Activated T-cell treated with anti-CD3 and anti-CD28 coated beads, Interleukin-2, amount 50 U/mL, for 72 hours (primary cell): Measurements from ENCODE around the gene CDK15. TPM values are rescaled to one million over a fixed set of nuclear protein-coding genes. Genes with fewer than 3 reads are reported as not detected.

ENCODE experiments used
- ATAC-seq, 2 donors: fragments of 150-1000 bp; cut with Tn5 transposase; replicated peaks in 1 of 2; 2 replicates each; pipeline ENCODE4 v1.10.0; 2021; ENCODE audit warnings: moderate library complexity in 2 of 2, mild to moderate bottlenecking in 1 of 2
- DNase-seq, 2 donors: peaks; one replicate each; pipeline ENCODE4 v3.0.0; 2021 to 2022; ENCODE audit warnings: mixed read lengths in 1 of 2
- H3K27ac Mint-ChIP-seq: one replicate; pipeline ENCODE4 v1.8.0; 2022; ENCODE audit warnings: mild to moderate bottlenecking, moderate library complexity, mixed read lengths
- H3K27me3 Mint-ChIP-seq: one replicate; pipeline ENCODE4 v1.8.0; 2022; ENCODE audit warnings: low read depth, mixed read lengths
- H3K36me3 Mint-ChIP-seq, 2 donors: one replicate each; pipeline ENCODE4 v1.8.0; 2022; ENCODE audit warnings: mixed read lengths in 2 of 2, mild to moderate bottlenecking in 1 of 2; ENCODE audit not compliant: insufficient read depth in 2 of 2
- H3K4me1 Mint-ChIP-seq: one replicate; pipeline ENCODE4 v1.8.0; 2022; ENCODE audit warnings: low read depth, mixed read lengths
- H3K4me3 Mint-ChIP-seq, 2 donors: one replicate each; pipeline ENCODE4 v1.8.0; 2022; ENCODE audit warnings: mild to moderate bottlenecking in 2 of 2, mixed read lengths in 2 of 2, moderate library complexity in 2 of 2
- H3K9me3 Mint-ChIP-seq, 2 donors: one replicate each; pipeline ENCODE4 v1.8.0; 2022; ENCODE audit warnings: mixed read lengths in 2 of 2
- total RNA-seq, 2 donors: library from RNA; stranded (reverse); gene quantifications; one replicate each; pipeline ENCODE4 v1.2.3, GENCODE V29; 2022

CDK15 gene
- total RNA-seq, 2 donors from 2014 or later: not detected

DNA sequence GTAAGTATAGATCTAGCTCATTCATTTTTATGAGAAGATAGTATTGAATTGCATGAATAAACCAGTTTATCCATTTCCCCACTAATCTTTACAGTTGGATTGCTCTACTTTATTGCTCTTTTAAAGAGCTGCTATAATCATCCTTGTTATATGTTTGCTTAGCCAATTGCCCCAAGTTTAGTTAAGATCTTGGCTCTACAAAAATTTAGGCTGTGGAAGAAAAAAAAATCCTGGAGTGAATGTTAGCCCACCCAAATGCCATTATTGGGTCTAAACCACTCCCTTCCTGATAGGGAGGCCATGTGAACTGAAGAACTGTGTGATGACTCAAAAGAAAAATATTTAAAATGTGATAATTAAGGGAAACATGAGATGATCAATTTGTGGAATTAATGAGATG, 28.5 kb upstream of the CDK15 start:
- Mint-ChIP-seq H3K27me3 (no peaks in the 10 kb centered on the region), H3K27ac (no peak overlapping the region), H3K4me1 (peaks cover 49% of the 10 kb centered on the region), H3K36me3 (peaks cover 1 to 4% of the 10 kb centered on the region in 2 donors), H3K9me3 (no peaks in the 10 kb centered on the region), H3K4me3 (no peak overlapping the region)
- no peak for ATAC-seq
- no peak for DNase-seq

- Mint-ChIP-seq H3K27ac (no peak overlapping the region), H3K9me3 (no peaks in the 10 kb centered on the region), H3K36me3 (peaks cover 1 to 4% of the 10 kb centered on the region in 2 donors), H3K27me3 (no peaks in the 10 kb centered on the region), H3K4me1 (peaks cover 35% of the 10 kb centered on the region), H3K4me3 (peak overlapping the region; percentile 94 to 95)
- DNase-seq (no peak), ATAC-seq (no peak)
Measured at GRCh38 chr2:201779901-201780673, 26.2 kb upstream of the CDK15 start.

DNA sequence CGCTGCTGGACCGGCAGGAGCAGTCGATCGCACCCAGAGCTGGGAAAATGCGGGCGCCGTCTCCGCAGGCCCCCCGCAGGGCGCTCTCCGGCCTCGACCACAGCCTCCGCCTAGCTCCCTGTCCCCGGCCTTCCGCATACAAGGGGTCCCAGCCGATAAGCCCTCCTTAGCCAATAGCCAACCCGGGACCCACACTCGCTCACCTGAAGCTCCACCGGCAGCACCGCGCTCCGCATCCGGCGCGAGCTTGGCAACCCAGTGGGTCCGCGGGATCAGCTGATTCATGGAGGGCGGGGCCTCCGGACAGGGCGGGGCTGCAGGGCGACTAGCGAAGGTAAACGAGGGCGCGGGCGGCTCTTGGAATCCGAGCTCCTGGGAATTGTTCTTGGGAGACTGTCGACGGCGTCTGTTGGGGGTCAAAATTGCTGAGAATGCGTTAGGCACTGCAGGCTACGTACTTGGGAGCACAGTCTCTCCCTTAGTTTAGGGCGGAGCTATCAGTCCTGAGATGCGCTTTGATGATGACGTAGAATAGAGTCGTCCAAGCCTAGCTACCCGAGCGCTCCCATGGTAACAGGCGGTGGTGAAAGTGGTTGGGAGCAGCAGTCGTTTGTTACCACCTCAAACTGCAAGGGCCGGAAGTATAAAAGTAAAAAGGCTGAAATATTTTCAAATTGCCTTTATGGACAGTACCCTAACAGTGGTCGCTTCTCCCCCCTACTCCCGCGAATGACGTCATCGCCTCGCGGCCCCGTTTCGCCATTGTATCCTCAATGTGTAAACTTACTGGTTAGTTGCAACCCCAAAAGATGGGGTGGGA, 25.5 kb upstream of the CDK15 start, which contains the start of gene ALS2:
ALS2 (minus strand) TSS at position 260 of the 820 bp plus-strand sequence. CDS start 12,048 bp downstream, outside the sequence.
- no peaks in the 10 kb centered on the region for H3K27me3 Mint-ChIP-seq
- peak within 1 kb of the TSS; percentile 94 for H3K27ac Mint-ChIP-seq
- H3K9me3 Mint-ChIP-seq: no peaks in the 10 kb centered on the region
- peaks cover 35% of the 10 kb centered on the region for H3K4me1 Mint-ChIP-seq
- DNase-seq (peak; percentile 94 to 97), ATAC-seq (peak; percentile 95 to 96)
- H3K36me3 Mint-ChIP-seq: peaks cover 1 to 4% of the 10 kb centered on the region in 2 donors
- H3K4me3 Mint-ChIP-seq: peak within 1 kb of the TSS; percentile 94 to 95

DNA sequence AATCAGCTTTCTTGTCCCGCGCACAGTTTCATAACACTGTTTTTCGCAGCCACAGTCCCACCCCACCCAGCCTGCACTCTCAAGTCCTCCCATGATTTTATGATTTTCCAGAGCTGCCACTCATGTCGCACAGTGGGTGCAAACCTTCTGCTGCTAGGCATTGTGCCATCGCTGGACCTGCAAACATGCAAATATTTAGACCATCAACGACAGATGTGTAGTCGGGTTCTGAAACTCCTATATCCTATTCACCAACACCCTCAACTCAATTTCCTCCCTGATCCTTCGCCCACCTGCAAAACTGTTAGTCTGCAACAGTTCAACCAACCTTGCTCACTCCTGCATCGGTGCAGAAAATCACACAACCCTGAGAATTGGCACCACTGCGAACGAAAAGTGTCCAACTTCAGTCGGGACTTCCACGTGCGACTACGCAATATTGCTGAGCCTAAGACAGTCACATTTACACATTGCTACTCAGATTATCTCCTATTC, 24.7 kb upstream of the CDK15 start:
- DNase-seq (no peak), ATAC-seq (peak in 1 of 2 donors; percentile 1)
- peaks cover 35% of the 10 kb centered on the region for H3K4me1 Mint-ChIP-seq
- no peaks in the 10 kb centered on the region for H3K9me3 Mint-ChIP-seq
- peak overlapping the region; percentile 94 for H3K27ac Mint-ChIP-seq
- peak overlapping the region; percentile 94 to 95 for H3K4me3 Mint-ChIP-seq
- H3K36me3 Mint-ChIP-seq: peaks cover 1 to 4% of the 10 kb centered on the region in 2 donors
- no peaks in the 10 kb centered on the region for H3K27me3 Mint-ChIP-seq

DNA sequence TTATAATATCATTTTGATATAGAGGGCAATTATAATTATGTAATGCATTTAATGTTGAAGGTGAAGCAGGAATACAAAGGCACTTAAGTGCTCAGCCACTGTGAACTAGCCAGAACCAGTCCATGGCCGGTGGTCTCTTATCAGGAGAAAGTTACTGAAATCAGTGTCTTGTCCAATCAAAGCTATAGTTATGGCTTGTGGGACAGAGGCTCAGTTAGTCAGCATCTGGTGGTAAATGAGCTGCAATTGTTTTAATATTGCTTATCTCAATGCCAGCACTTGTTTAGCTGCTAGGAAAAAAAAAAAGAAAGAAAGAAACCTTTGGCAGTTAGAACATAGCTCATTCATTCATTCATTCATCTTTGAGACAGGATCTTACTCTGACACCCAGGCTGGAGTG, 21.8 kb upstream of the CDK15 start:
- no peak overlapping the region for H3K4me3 Mint-ChIP-seq
- peaks cover 1 to 4% of the 10 kb centered on the region in 2 donors for H3K36me3 Mint-ChIP-seq
- DNase-seq: no peak
- no peaks in the 10 kb centered on the region for H3K9me3 Mint-ChIP-seq
- peaks cover 19% of the 10 kb centered on the region for H3K4me1 Mint-ChIP-seq
- ATAC-seq: no peak
- no peak overlapping the region for H3K27ac Mint-ChIP-seq
- no peaks in the 10 kb centered on the region for H3K27me3 Mint-ChIP-seq

- Mint-ChIP-seq H3K36me3 (peaks cover 1 to 4% of the 10 kb centered on the region in 2 donors), H3K4me3 (no peak overlapping the region), H3K9me3 (no peaks in the 10 kb centered on the region), H3K27me3 (no peaks in the 10 kb centered on the region), H3K4me1 (peaks cover 13% of the 10 kb centered on the region), H3K27ac (no peak overlapping the region)
- ATAC-seq (no peak), DNase-seq (no peak)
Measured at GRCh38 chr2:201785135-201785534, 21.2 kb upstream of the CDK15 start.

GRCh38 chr2:201786471-201786870, 19.9 kb upstream of the CDK15 start:
- ATAC-seq (no peak), DNase-seq (no peak)
- peaks cover 8% of the 10 kb centered on the region for H3K4me1 Mint-ChIP-seq
- H3K36me3 Mint-ChIP-seq: peaks cover 1 to 2% of the 10 kb centered on the region in 2 donors
- H3K27me3 Mint-ChIP-seq: no peaks in the 10 kb centered on the region
- no peak overlapping the region for H3K27ac Mint-ChIP-seq
- H3K4me3 Mint-ChIP-seq: no peak overlapping the region
- no peaks in the 10 kb centered on the region for H3K9me3 Mint-ChIP-seq

- H3K27me3 Mint-ChIP-seq: peaks cover 6% of the 10 kb centered on the region
- H3K4me1 Mint-ChIP-seq: no peaks in the 10 kb centered on the region
- H3K27ac Mint-ChIP-seq: no peak overlapping the region
- no peaks in the 10 kb centered on the region for H3K9me3 Mint-ChIP-seq
- ATAC-seq (no peak), DNase-seq (no peak)
- H3K4me3 Mint-ChIP-seq: no peak overlapping the region
- H3K36me3 Mint-ChIP-seq: no peaks in the 10 kb centered on the region
Measured at GRCh38 chr2:201788371-201788770, 18.0 kb upstream of the CDK15 start.

DNA sequence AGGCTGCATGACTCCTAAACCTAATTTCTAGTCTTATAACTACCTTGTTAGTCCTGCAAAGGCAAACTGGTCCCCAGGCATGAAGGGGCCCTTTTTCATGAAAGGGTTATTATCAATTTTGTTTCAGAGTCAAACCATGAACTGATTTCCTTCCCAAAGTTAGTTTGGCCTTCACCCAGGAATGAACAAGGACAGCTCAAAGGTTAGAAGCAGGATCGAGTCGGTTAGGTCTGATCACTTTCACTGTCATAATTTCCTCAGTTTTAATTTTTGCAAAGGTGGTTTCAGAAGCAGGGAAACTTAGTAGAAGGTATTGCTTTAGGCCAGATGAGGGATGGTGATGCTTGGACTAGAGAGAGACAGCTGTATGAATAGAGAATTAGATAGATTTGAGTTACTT, 16.9 kb upstream of the CDK15 start:
- Mint-ChIP-seq H3K27ac (no peak overlapping the region), H3K9me3 (no peaks in the 10 kb centered on the region), H3K27me3 (peaks cover 6% of the 10 kb centered on the region), H3K36me3 (no peaks in the 10 kb centered on the region), H3K4me1 (no peaks in the 10 kb centered on the region), H3K4me3 (no peak overlapping the region)
- DNase-seq (no peak), ATAC-seq (no peak)

- Mint-ChIP-seq H3K9me3 (no peaks in the 10 kb centered on the region), H3K36me3 (no peaks in the 10 kb centered on the region), H3K4me3 (no peak overlapping the region), H3K27ac (no peak overlapping the region), H3K27me3 (peaks cover 6% of the 10 kb centered on the region), H3K4me1 (no peaks in the 10 kb centered on the region)
- no peak for ATAC-seq
- no peak for DNase-seq
Measured at GRCh38 chr2:201790291-201790690, 16.0 kb upstream of the CDK15 start.

GRCh38 chr2:201790989-201791388, 15.3 kb upstream of the CDK15 start:
- H3K27me3 Mint-ChIP-seq: peaks cover 6% of the 10 kb centered on the region

GRCh38 chr2:201793631-201794030, 12.7 kb upstream of the CDK15 start:
- H3K9me3 Mint-ChIP-seq: no peaks in the 10 kb centered on the region
- peaks cover 6% of the 10 kb centered on the region for H3K27me3 Mint-ChIP-seq
- no peak for ATAC-seq

More at GRCh38 chr2:201790989-201791388, 15.3 kb upstream of the CDK15 start:
- H3K27ac Mint-ChIP-seq: no peak overlapping the region
- no peak overlapping the region for H3K4me3 Mint-ChIP-seq
- no peaks in the 10 kb centered on the region for H3K36me3 Mint-ChIP-seq
- no peaks in the 10 kb centered on the region for H3K9me3 Mint-ChIP-seq
- DNase-seq (no peak), ATAC-seq (no peak)
- no peaks in the 10 kb centered on the region for H3K4me1 Mint-ChIP-seq

DNA sequence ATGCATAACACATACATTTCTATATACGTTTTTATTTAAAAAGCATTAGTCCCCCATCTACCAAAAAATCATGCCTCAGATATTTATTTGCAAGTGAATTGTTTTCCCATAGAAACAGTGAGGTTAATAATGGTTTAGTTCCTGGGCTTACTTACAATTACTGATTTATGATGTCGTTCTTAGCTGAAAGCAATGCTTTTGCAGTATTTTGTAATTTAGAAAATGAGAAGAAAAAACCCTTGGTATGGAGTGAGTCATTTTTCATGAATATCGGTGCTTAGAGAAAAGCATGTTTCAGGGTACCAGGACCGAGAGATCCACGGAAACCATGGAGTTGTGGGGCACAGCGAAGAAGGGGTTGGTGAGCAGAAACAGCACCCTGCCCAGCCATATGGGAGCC, 12.0 kb upstream of the CDK15 start:
- Mint-ChIP-seq H3K36me3 (no peaks in the 10 kb centered on the region), H3K4me1 (no peaks in the 10 kb centered on the region), H3K9me3 (no peaks in the 10 kb centered on the region), H3K4me3 (no peak overlapping the region), H3K27me3 (peaks cover 6% of the 10 kb centered on the region), H3K27ac (no peak overlapping the region)
- ATAC-seq (no peak), DNase-seq (no peak)

More at GRCh38 chr2:201793631-201794030, 12.7 kb upstream of the CDK15 start:
- Mint-ChIP-seq H3K4me3 (no peak overlapping the region), H3K4me1 (no peaks in the 10 kb centered on the region), H3K36me3 (no peaks in the 10 kb centered on the region), H3K27ac (no peak overlapping the region)
- no peak for DNase-seq
